Stimulated activated CD8-positive, alpha-beta memory T cell treated with anti-CD3 and anti-CD28 coated beads, Interleukin-15, amount 100 ng/mL, for 4 hours (primary cell): ENCODE data around the gene RGS1.

Experiments used
- DNase-seq, 2 donors: peaks; one replicate each; pipeline ENCODE4 v3.0.0-alpha.2; 2020; ENCODE audit warnings: low read depth in 2 of 2

The RGS1 gene, protein sequence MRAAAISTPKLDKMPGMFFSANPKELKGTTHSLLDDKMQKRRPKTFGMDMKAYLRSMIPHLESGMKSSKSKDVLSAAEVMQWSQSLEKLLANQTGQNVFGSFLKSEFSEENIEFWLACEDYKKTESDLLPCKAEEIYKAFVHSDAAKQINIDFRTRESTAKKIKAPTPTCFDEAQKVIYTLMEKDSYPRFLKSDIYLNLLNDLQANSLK

DNA sequence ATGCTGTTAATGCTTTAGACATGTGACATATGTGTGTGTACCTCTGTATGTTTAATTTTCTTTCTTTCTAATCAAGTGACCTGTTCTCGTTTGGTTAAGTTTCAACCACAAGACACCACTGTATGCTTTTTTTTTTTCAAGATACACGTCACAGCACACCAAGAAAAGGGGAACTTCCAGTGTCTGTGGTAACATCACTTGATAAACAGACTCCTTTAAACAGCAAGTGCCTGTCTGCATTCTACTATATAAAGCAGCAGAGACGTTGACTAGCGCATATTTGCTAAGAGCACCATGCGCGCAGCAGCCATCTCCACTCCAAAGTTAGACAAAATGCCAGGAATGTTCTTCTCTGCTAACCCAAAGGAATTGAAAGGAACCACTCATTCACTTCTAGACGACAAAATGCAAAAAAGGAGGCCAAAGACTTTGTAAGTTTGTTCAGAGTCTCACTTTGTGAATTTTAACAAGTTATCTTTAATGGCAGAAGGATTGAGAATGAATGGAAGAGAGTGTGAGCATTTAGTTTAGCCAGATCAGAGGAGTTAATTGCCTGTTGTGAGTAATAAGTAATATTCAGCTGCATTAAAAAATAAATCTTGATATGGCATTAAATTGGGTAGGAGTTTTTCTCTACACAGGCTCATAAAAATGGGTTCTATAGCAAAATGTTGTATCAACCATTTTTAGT lies at the start of gene RGS1:
TSS of gene RGS1 (plus strand) at position 275 of the 691 bp plus-strand sequence. CDS start at position 295, 20 bp downstream.
- peak; percentile 7 to 26 for DNase-seq

DNA sequence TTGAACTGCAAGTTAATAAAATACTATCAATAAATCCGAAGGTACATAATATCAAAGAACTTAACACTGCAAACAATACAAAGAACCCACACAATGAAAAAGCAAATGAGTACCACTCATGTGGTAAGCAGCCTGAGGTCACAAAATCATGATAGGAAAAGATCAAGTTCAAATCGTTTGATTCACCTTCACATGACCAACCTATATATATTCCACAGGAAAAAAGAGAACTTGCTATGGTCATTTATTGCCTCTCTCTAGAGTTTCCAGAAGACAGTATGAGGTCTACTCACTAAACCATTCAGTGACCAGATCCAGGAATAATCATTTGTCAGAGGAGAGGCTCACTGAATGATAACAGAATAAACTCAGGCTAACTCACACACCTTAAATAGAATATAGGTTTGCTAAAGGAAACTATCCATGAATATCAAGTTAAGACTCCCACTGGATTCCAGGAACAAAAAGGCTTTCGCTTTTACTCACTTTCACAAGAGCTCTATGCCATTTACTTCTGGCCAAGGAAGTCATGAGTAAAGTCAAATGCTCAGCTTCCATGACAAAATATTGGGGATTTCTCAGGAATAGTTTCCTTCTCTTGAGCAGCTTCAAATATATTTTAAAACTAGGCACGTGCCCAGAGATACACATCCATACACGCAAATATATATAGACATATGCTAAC lies 48.3 kb upstream of the RGS1 start:
- DNase-seq, result no peak

DNA sequence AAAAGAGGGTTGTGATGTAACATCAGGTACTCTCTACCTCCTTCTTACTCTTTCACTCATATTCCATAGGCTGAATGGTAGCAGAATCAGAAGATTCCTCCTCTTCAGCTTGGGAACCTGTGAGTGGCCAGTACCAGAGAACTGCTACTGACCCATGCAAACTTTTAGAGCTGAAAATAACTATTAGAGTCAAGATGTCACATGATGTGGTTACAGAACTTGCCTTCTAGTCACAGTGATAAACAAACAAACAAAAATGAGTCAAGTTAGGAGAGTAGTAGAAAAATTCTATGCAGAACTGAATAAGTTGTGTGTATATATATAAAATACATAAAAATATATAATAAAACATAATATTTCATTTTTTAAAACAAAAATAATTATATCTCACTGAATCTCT lies 47.6 kb upstream of the RGS1 start:
- no peak for DNase-seq

DNA sequence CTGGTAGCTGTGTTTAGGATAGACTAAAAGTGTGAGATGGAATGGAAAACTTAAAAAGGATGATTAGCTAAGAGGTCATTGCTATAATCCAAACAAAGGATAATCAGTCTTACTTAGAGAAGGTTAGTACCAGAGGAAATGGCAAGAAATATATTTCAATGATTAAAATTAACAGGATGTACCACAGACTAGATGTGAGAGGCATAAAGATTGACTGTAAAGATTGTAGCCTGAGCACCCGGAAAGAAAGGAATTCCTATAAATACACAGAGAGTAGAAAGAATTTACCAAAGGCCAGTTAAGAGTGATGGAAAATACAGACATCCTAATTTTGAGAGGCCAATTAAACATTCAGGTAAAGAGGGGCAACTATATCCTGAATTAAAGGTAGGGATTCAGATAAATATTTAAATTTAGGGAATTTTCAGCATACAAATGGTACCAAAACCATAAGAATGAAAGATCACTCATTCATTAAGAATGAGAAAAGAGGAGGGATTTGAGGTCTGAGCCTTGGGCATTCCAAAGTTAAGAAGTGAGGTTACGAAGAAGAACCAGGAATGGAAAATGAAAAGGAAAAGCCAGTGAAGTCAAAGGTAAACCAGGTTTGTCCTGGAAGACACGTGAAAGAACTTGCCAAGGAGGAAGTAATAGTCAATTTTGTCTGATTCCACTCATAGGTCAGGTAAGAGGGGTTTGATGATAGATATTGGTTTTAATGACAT lies 46.4 kb upstream of the RGS1 start:
- no peak for DNase-seq

DNA sequence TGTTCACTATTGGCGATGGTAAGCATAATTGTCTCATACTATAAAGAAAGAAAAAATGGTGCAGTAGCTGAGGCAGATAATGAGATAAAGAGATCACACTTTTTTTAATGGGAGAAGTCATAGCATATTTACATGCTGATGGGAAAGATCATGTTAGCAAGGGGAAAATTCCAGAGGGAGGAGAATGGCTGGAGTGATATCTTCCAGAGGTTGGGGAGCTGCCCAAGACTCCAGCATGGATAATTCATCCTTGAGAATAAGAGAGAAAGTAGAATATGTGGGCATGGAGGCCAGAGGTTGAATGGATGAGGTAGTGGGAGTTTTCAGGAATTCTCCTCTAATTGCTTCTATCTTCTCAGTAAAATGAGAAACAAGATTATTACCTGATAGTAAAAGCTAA lies 45.8 kb upstream of the RGS1 start:
- no peak for DNase-seq

DNA sequence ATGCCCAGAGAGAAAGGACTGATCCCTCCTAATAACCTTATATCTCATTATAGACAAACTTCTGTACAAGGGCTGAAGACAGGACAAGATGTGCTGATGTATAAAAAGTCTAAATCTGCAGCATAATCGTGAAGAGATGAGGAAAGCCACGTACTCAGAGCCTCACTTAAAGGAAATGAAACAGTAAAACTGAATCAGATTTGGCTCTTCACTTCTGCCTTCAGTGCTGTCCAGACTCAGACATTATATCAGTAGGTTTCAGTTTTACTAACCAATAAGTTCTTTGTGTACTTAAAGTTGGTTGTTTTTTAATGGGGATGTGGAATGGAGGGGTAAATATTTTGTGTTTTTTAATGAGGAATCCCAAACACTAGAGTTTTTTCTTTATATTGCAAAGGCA lies 45.3 kb upstream of the RGS1 start:
- DNase-seq, result no peak

DNA sequence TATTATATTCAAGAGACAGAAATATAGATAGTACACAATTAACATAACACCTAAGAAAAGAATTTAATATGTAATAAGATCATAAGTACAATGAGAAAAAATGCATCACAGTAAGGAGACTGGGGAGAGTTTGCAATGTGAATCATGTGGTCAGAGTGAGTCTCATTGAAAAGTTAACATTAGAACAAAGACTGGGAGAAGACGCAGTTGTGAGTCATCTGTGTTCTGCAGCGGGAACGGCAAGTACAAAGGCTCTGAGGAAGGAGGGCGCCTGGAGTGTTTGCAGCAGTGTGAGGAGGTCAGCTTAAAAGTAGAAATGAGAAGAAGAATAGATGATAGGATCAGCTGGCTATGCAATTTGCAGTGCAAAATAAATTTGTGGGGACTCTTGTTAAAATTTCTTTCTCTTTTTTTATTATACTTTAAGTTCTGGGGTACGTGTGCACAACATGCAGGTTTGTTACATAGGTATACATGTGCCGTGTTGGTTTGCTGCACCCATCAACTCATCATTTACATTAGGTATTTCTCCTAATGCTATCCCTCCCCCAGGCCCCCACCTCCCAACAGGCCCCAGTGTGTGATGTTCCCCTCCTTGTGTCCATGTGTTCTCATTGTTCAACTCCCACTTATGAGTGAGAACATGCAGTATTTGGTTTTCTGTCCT lies 44.4 kb upstream of the RGS1 start:
- DNase-seq, result peak; percentile 17 to 19

DNA sequence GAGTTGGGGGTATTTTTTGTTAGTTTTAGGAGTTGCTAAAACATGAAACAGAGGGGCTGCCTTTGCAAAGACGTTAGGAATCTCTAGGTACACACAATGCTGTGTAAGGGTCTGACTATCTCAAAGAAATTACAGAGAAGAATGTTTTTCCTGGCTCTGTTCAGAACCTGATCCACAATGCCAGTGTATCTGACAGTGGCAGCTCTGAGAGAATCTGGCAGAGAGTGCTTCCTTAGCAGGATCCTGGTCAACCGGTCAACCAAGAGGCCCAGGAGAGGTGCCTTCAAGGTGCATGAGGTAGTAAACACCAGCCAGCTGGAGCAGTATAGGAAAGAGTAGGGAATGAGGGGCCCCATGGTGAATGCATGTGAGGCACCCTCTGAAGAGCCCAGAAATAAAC lies 40.9 kb upstream of the RGS1 start:
- no peak for DNase-seq

DNA sequence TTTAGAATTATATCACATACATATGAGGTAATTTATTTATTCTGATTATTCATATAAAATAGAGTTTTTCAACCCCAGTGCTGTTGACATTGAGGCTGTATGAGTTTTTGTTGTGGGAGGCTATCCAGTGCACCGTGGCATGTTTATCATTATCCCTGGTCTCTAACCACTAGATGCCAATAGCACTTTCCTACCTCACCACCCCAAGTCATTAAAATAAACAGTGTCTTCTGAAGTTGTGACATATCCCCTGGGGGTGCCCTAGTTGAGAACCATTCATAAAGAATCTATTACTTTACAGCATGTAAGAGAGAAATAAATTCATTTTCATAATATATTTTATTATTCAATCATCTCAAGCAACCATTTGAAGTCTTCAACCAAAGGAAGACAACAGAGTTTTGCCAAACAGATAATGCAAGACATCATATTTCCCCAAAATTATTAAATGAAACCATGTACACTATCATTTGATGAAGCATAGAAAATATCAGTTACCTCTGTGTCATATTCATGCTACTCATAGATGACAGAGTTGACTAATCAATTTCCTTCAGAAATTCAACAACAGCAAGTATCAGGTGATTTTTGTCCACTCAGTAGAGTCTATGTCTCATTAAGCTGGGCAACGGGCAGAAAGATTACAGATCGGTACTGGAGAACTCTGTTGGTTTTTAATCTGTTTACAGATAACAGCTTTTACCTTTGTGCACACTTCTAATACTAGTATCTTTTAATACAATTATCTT lies 39.5 kb upstream of the RGS1 start:
- DNase-seq, result no peak

DNA sequence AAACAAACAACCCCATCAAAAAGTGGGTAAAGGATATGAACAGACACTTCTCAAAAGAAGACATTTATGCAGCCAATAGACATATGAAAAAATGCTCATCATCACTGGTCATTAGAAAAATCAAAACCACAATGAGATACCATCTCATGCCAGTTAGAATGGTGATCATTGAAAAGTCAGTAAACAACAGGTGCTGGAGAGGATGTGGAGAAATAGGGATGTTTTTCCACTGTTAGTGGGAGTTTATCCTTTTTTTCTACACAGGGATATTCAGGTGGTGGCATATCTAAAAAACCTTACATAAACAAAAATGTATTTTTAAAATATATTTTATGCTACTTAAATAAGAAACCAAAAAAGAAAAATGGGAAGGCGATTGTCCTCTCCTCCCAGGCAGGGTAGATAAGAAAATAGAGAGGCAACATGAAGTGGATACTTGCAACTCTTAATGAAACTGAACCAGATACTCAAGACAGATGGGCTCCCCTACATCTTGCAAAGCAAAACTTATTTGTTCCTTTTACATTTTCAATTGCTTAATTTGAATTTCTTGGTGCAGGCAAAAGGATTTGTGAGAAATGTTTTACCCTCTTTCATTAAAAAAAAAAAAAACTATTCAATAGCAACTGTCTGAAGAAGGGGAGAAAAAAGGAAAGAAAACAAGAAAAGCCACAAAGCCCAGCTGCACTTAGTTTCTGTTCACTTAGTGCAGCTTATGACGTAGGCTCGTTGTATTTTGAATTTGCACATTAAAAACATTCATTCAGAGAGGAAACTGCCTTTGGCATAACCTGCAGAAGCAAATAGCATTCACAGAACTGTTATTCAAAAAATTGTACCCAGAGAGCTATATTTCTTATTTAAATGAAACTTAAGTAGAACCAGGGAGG lies 36.9 kb upstream of the RGS1 start:
- no peak for DNase-seq

DNA sequence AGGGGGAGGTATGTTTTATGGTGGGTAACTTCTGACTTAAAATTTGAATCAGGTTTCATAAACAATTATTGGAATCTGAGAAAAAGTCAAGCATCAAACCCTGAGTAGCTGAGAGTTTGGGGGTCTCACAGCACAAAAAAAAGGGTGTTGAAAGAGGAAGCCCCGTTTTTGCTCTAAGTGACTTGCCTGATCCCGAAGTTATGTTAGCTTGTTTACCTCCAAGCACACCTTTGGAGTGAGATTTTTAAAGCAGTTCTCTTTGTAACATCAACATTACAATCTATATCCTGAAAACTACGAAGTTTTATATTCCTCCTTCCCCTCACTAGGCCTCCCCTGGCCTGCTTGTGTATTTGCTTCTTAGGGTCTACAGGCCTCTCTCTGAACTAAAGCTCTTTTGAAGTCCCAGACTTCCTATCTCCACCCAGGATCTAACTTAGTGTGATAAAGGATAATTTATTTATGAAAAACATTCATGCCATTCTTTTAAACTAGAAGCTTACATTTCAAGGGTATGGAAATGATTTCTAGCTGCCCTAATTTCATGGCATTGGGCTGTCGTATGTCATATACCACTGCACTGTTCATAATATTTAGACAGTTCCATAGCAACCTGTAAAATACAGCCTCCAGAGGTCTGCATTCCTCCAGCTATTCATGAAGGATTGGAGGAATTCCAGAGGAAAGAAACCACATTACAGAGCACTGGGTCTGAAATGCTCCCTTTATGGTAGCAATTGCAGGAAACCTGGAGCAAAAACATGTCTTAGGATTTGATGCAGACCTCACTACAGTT lies 36.1 kb upstream of the RGS1 start:
- DNase-seq, result no peak

DNA sequence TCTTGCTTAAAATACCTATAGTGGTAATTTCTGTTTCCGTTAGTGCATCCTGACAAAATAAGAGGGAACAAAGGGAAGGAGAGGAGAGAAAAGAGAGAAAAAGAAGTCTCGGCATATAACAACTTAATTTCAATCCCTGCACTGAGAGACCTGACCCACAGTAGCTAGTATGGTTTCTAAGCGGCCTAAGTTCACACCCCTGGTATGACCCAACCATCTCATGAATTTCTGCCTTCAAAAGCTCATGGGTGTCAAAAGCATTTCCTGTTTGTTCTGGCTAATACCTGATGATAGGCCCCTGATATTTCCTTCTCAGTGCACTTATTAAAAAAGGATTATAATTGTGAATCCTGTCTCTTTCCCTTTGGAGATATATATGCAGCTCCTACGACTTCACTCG lies 32.1 kb upstream of the RGS1 start:
- DNase-seq, result no peak

DNA sequence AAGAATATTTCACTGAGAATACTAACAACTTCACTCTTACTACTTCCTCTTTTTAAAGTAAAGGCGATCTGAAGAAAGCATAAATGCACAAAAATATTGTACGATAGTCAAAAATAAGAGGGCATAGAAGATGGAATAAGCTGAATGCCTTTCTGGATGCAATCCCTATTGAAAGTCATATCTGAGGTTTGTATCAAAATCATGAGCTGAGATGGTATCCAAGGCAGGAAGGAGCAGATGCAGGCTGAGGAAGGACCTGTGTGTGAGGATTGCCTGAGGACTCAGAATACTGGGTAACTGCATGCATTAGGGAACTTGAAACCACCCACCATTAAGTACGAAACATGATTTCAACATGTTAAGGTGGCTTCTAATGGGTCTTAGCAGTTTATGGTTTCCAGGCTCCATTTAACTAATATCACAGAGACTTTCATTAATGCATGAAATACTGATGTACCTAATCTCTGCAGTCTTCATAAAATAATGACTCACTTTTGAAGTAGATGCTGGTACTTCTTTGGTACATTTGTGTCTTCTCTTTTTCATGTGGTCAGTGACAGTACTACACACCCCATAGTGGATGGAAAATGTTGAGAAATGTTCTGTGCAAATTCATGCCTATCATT lies 29.6 kb upstream of the RGS1 start:
- no peak for DNase-seq

DNA sequence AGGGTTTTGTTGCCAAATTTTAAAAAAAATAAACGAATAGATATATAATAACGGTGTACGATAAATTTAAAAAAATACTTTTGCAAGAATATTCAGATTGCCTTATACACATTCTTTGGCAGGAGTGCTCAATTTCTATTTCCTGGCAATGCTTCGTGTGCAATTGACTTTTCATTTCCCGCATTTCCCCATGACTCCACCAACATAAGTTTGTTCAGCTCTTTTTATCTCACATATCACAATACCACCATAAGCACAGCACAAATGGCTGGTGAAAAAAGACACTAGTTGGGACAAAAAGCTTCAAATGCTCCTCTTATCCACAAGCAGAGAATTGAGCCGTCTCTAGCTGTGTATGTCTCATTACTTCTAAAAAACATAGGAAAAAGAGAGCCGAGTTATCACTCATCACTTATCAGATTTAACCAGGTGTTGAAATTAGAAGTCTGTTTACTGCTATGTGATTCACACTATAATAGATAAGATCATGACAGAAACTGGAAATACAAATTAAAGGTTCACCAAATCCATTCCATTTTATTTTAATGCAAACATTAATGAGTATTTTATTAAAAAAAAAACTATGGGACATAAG lies 28.9 kb upstream of the RGS1 start:
- DNase-seq, result no peak

DNA sequence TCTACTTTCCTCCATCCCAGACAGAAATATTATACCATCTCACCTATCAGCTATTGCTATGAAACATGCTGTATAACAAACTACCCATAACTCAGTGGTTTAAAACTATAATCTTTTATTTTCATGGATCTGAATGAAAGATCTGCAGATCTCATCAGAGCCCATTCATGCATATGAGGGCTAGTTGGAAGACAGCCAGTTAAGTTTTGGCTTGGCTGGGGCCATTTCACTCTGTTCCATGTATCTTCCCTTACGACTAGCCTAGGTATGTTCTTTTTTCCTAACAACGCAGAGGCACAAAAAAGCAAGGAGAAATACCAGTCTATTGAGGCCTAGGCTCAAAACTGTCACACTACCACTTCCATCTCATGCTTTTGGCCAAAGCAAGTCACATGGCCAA lies 28.1 kb upstream of the RGS1 start:
- no peak for DNase-seq

DNA sequence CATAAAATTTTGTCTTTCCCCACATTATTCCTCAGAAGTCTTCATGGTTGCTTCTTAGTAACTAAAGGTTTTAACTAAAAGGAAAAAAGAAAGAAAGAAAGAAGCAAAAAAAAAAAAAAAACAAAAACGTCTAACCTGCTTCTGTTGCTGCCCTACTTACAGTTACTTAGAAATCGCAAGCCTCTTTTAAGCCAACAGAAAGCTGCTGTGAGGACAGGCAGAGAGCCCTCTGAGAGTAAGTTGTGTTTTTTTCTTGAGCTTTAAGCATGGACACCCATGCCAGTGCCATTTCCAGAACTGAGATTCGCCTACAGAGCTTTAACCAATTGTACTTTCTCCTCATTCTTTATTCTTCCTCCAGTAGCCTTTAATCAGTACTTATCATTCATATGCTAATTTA lies 25.6 kb upstream of the RGS1 start:
- no peak for DNase-seq

DNA sequence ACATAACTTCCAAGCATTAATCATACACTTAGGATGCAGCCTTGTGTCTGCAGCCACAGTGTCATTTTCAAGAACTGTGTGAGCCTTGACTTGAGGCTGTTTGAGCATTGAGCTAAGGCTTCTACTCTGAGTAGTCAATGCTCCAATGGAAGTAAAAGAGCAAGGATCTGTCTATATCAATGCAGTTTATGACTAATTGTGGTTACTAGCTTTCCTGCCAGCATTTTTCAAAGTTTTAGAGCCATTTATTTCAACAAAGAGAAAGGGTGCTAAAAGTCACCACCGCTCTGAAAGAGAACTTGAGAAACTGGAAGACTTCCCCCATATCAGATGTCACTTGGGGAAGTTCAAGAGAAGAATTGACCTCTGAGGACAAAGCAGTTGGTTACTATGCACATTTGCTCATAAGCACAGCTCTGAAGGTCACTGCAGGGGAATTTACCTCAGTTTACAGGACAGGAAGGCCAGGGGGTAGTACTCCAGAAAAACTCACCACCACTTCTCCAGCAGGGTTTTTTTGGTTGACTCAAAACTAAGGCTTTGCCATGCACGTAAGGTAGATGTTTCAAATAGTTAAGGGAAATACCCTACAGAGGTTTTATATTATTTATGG lies 24.5 kb upstream of the RGS1 start:
- DNase-seq, result no peak

DNA sequence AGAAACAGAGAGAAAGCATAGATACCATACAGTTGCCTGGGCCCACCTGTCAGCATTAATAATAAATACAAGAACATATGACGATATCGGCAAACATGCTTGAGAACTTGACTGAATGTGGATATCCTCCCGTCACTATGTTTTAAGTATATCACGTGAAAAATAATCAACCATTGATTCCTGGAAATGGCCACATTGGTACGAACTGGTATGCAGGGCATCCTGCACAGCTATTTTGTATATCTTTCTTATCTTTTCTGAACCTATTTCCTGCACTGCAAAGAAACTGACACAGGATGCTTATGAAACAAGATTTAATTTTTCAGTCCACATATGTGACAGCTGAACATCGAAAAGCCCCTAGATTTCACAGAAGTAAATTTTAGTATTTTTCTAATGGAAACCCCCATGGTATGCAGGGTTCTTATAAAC lies 22.8 kb upstream of the RGS1 start:
- DNase-seq, result no peak
